Cardiac muscle cell (in vitro differentiated cells and primary cell): ENCODE data around the gene ADAMTS2. TPM values are rescaled to one million over a fixed set of nuclear protein-coding genes. Genes with fewer than 3 reads are reported as not detected.
A peak's percentile ranks its signal among the peaks of the same experiment; 100 is the strongest.

Experiments
- DNase-seq, 2 donors: peaks; one replicate each; pipeline versions ENCODE4 v3.0.0 to v3.0.0-alpha.2; 2010 to 2017; ENCODE audit warnings: low read depth in 1 of 2, low spot score in 1 of 2
- H3K27ac ChIP-seq: fragments of 200-600 bp; sonication (generic); 2 replicates; pipeline ENCODE4 v1.5.1; 2016
- H3K27me3 ChIP-seq: fragments of 200-600 bp; sonication (generic); 2 replicates; pipeline ENCODE4 v1.6.0; 2016; ENCODE audit warnings: control low read depth
- H3K36me3 ChIP-seq: fragments of 200-600 bp; sonication (generic); 2 replicates; pipeline ENCODE4 v1.5.1; 2016; ENCODE audit warnings: control low read depth
- H3K4me1 ChIP-seq: fragments of 200-600 bp; sonication (generic); 2 replicates; pipeline ENCODE4 v1.8.1; 2017; ENCODE audit warnings: low read depth, mild to moderate bottlenecking, mixed run types
- H3K4me3 ChIP-seq: fragments of 200-600 bp; sonication (generic); 2 replicates; pipeline ENCODE4 v1.5.1; 2016; ENCODE audit warnings: mild to moderate bottlenecking
- H3K9me3 ChIP-seq: fragments of 200-600 bp; sonication (generic); 2 replicates; pipeline ENCODE4 v1.5.1; 2017; ENCODE audit warnings: low read depth, mild to moderate bottlenecking, control low read depth
- polyA plus RNA-seq: library from polyadenylated mRNA; unstranded; fragments of >200 nt; fragmentation: Nextera tagmentation; extraction: Ambion mirVana; gene quantifications from 2 replicates; pipeline ENCODE4 v1.2.1, GENCODE V29; 2016
- total RNA-seq: library from RNA; depleted of rRNA; stranded (reverse); fragments of >200 nt; gene quantifications from 2 replicates; pipeline ENCODE4 v1.2.3, GENCODE V29; 2016
- TF ChIP-seq, protein P1 (sequence below): IDR thresholded peaks from 2 replicates; pipeline ENCODE4 v1.5.1; 2012; ENCODE audit warnings: low read depth, mild to moderate bottlenecking, low read length

ADAMTS2 gene
- total and polyA plus RNA-seq, 2 experiments from 2014 or later, result 3.1 to 8.8 TPM

DNA sequence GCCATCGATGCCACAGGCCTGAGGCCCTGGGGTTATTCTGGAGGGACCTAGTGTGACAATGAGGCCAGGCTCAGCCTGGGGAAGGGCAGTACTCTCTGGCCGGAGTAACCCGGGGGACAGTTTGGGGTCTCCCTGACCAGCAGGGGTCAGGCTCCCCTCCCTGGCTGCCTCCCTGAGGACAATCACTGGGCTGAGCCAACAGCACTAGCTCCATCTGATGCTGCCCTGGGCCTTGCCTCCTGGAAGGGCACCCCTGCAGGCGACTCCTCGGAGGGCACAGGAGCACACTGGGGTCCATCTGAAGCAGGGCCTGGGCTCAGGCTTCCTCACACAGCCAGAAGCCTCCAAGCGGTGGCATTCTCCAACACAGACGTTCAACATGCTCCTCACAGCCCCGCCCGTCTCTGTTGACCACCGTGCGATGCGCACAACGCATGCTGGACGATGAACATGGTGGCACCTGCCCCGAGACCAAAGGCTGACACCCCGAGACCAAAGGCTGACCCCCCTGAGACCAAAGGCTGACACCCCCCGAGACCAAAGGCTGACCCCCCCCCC lies 68.3 kb downstream of the ADAMTS2 start:
- TF ChIP-seq, protein P1, sequence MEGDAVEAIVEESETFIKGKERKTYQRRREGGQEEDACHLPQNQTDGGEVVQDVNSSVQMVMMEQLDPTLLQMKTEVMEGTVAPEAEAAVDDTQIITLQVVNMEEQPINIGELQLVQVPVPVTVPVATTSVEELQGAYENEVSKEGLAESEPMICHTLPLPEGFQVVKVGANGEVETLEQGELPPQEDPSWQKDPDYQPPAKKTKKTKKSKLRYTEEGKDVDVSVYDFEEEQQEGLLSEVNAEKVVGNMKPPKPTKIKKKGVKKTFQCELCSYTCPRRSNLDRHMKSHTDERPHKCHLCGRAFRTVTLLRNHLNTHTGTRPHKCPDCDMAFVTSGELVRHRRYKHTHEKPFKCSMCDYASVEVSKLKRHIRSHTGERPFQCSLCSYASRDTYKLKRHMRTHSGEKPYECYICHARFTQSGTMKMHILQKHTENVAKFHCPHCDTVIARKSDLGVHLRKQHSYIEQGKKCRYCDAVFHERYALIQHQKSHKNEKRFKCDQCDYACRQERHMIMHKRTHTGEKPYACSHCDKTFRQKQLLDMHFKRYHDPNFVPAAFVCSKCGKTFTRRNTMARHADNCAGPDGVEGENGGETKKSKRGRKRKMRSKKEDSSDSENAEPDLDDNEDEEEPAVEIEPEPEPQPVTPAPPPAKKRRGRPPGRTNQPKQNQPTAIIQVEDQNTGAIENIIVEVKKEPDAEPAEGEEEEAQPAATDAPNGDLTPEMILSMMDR, result peak; percentile 22
- no peaks in the 10 kb centered on the region for H3K36me3 ChIP-seq
- H3K4me3 ChIP-seq, result no peak overlapping the region
- DNase-seq, result peak in 1 of 2 donors; percentile 50
- no peaks in the 10 kb centered on the region for H3K9me3 ChIP-seq
- H3K27ac ChIP-seq, result no peak overlapping the region
- H3K4me1 ChIP-seq, result no peaks in the 10 kb centered on the region
- no peaks in the 10 kb centered on the region for H3K27me3 ChIP-seq

DNA sequence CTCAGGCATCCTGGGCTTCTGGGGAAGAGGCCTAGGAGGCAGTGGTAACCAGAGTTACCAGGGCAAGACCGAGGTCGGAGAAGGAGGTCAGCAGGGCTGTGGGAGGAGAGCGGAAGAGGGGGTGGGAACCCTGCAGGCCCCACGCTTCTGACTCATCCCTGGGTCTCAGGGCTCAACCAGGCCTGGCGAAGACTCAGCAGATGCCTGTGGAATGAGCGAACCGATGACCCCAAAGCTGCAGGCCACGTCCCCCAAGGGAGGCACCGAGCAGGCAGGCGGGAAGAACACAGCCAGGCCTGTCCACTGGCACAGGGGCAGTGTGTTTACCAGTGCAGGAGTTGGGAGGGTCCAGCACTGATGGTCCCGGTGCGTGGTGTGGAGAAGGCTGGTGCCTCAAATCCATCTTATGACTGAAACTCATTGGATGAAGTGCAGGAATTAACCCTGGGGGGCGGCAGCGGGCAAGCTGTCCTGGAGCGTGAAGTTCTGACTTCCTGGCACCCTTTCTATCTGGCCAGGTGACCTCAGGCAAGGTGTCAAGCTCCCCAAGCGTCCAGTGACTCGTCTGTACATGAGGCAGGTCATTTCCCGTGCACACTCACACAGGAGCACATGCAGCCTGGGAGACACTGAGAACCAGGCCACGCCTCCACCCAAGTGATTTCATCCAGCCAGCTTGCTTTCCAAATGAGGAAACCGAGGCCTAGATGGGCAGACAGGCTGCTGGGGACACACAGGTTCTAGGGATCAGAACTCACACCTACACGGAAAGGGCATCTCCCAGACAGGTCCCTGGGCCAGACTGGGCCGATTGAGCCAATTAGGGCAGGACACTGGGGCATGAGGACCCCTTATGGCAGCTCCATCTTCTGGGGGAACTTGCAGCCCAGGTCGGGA lies 69.1 kb downstream of the ADAMTS2 start:
- Histone ChIP-seq H3K27ac (no peak overlapping the region), H3K4me3 (no peak overlapping the region), H3K4me1 (no peaks in the 10 kb centered on the region), H3K9me3 (no peaks in the 10 kb centered on the region), H3K36me3 (no peaks in the 10 kb centered on the region), H3K27me3 (no peaks in the 10 kb centered on the region)
- TF ChIP-seq, protein P1, result no peak
- DNase-seq, result peak in 1 of 2 donors; percentile 98

DNA sequence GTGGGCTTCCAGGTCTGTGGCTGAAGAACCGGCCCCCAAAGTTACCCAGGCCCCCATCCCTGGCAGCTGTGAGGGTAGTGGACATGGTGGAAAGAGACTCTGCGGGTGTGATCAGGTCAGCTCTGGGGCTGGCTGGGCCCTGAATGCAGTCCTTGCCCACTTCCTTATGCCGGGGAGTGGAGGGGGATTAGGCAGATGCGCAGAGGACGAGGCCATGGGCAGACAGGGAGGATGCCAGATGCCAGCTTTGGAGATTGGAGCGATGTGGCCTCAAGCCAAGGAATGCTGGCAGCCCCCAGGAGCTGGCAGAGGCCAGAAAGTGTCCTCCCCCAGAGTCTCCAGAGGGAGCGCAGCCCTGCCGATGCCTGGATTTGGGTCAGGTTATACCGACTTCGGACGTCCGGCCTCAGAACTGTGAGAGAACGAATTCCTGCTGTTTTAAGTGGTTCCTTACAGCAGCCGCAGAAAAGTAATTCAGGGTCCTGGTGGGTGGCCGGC lies 69.8 kb downstream of the ADAMTS2 start:
- TF ChIP-seq, protein P1, result no peak
- DNase-seq, result no peak
- Histone ChIP-seq H3K4me1 (no peaks in the 10 kb centered on the region), H3K9me3 (no peaks in the 10 kb centered on the region), H3K27me3 (no peaks in the 10 kb centered on the region), H3K27ac (no peak overlapping the region), H3K36me3 (no peaks in the 10 kb centered on the region), H3K4me3 (no peak overlapping the region)

DNA sequence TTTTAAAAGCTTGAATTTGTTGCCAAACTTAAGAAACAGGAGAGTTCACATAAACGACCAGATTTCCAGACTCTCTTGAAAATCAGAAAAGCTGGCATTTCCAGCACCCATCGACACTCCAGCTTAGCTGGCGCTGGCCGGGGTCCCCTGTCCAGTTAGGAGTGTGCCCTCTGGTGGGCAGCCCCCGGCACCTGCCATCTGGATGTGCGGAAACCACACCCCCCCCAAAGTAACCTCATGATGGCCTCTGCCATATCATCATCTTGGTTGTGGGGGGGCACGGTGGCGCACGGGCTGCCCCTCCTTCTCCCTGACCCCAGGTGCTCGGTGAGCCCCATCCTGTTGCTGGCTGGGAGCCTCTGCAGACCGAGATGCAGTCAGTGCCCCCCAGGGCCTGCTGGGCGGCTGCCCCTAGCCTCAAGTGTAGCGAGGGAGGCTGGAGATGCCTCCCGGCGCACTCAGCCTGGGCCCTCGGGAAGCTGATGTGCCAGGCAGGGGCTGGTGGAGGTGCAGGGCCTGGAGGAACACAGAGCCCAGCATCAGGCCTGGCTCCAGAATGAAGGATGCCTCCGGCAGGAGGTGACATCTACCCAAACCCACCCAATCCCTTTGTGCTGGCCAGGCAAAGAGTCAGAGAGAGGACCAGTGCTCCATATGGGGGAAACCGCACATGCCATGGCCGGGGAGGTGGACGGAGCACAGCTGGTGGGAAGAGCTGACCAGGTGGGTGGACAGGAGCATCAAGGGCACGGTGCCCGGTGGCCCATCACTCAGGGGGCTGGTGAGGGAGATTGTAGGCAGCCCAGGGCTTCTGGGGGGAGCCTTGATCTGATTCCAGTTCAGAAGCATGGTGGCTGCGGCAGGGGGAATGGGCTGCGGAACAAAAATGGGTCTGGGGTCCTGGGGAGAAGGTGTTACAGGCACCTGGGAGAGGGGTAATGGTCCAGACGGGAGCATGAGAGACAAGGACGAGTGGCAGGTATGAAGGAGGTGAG lies 70.6 kb downstream of the ADAMTS2 start:
- Histone ChIP-seq H3K27ac (no peak overlapping the region), H3K27me3 (no peaks in the 10 kb centered on the region), H3K4me3 (no peak overlapping the region), H3K4me1 (no peaks in the 10 kb centered on the region), H3K9me3 (no peaks in the 10 kb centered on the region), H3K36me3 (no peaks in the 10 kb centered on the region)
- TF ChIP-seq, protein P1, result peak; percentile 29
- DNase-seq, result no peak
